CD14-positive monocyte (primary cell): ENCODE data around the gene CRACDL. TPM values are rescaled to one million over a fixed set of nuclear protein-coding genes. Genes with fewer than 3 reads are reported as not detected.

Experiments used
- DNase-seq, 3 donors: peaks; one replicate each; pipeline ENCODE4 v3.0.0-alpha.2; 2011 to 2022
- H2AFZ ChIP-seq: 2 replicates; pipeline ENCODE4 v1.6.0; 2012; ENCODE audit warnings: mild to moderate bottlenecking, low read depth, low read length, inconsistent platforms; ENCODE audit not compliant: insufficient read depth, poor library complexity, severe bottlenecking
- H3K27ac ChIP-seq, 2 donors: 1 replicate in 1 of 2; 2 replicates in 1 of 2; pipeline ENCODE4 v1.5.1; 2012 to 2013; ENCODE audit warnings: low read length in 2 of 2, control low read depth in 1 of 2, inconsistent platforms in 1 of 2, low read depth in 1 of 2, mild to moderate bottlenecking in 1 of 2
- H3K27me3 ChIP-seq, 2 donors: one replicate each; pipeline versions ENCODE4 v1.6.0 to v1.6.1; 2011 to 2013; ENCODE audit warnings: low read length in 2 of 2; ENCODE audit not compliant: control insufficient read depth in 2 of 2, insufficient read depth in 2 of 2
- H3K36me3 ChIP-seq, 2 donors: replicated peaks in 1 of 2; 1 replicate in 1 of 2; 2 replicates in 1 of 2; pipeline versions ENCODE4 v1.5.1 to v1.6.1; 2012 to 2013; ENCODE audit warnings: low read length in 2 of 2, control low read depth in 1 of 2, inconsistent platforms in 1 of 2, mild to moderate bottlenecking in 1 of 2; ENCODE audit not compliant: insufficient read depth in 2 of 2, control insufficient read depth in 1 of 2
- H3K4me1 ChIP-seq, 2 donors: 1 replicate in 1 of 2; 2 replicates in 1 of 2; pipeline versions ENCODE4 v1.5.1 to v1.6.1; 2012 to 2013; ENCODE audit warnings: low read length in 2 of 2, control low read depth in 1 of 2, inconsistent platforms in 1 of 2, mild to moderate bottlenecking in 1 of 2, moderate library complexity in 1 of 2; ENCODE audit not compliant: insufficient read depth in 2 of 2, control insufficient read depth in 1 of 2
- H3K4me2 ChIP-seq: replicated peaks from 2 replicates; pipeline ENCODE3; 2012; ENCODE audit warnings: low read length, moderate library complexity, mild to moderate bottlenecking; ENCODE audit not compliant: poor library complexity, severe bottlenecking; ENCODE audit errors: extremely low read depth
- H3K4me3 ChIP-seq, 3 experiments: fragments of 200-600 bp in 1 of 3; sonication (generic) in 1 of 3; replicated peaks in 1 of 3; 1 replicate in 2 of 3; 2 replicates in 1 of 3; pipeline ENCODE4 v1.5.1; 2011 to 2013; ENCODE audit warnings: low read length in 3 of 3, mild to moderate bottlenecking in 3 of 3, control low read depth in 2 of 3, low read depth in 2 of 3, inconsistent platforms in 1 of 3, moderate library complexity in 1 of 3
- H3K79me2 ChIP-seq: 2 replicates; pipeline ENCODE4 v1.6.0; 2012; ENCODE audit warnings: mild to moderate bottlenecking, control low read depth, inconsistent platforms, low read length, moderate library complexity; ENCODE audit not compliant: insufficient read depth
- H3K9ac ChIP-seq: 2 replicates; pipeline ENCODE4 v1.6.0; 2017; ENCODE audit warnings: low read length, mild to moderate bottlenecking; ENCODE audit not compliant: insufficient read depth, poor library complexity, severe bottlenecking
- H3K9me3 ChIP-seq, 2 donors: replicated peaks in 1 of 2; 1 replicate in 1 of 2; 2 replicates in 1 of 2; pipeline versions ENCODE4 v1.5.1 to v1.6.1; 2012 to 2013; ENCODE audit warnings: low read length in 2 of 2, control low read depth in 1 of 2; ENCODE audit not compliant: control insufficient read depth in 1 of 2, insufficient read depth in 1 of 2
- H4K20me1 ChIP-seq: 2 replicates; pipeline ENCODE4 v1.6.0; 2012; ENCODE audit warnings: mild to moderate bottlenecking, low read length, control low read depth, moderate library complexity; ENCODE audit not compliant: insufficient read depth
- H3K27ac Mint-ChIP-seq, 7 donors: one replicate each; pipeline ENCODE4 v1.8.0; 2020; ENCODE audit warnings: mild to moderate bottlenecking in 7 of 7, mixed read lengths in 7 of 7, moderate library complexity in 6 of 7, inconsistent platforms in 2 of 7
- H3K27me3 Mint-ChIP-seq, 3 donors: one replicate each; pipeline ENCODE4 v1.8.0; 2021 to 2022; ENCODE audit warnings: low read depth in 3 of 3, mild to moderate bottlenecking in 3 of 3, mixed read lengths in 3 of 3, moderate library complexity in 3 of 3, inconsistent platforms in 1 of 3
- H3K36me3 Mint-ChIP-seq, 2 donors: one replicate each; pipeline ENCODE4 v1.8.0; 2020; ENCODE audit warnings: mixed read lengths in 2 of 2, inconsistent platforms in 1 of 2, mild to moderate bottlenecking in 1 of 2
- H3K4me1 Mint-ChIP-seq: one replicate; pipeline ENCODE4 v1.8.0; 2020; ENCODE audit warnings: mild to moderate bottlenecking, mixed read lengths
- H3K4me3 Mint-ChIP-seq, 2 donors: one replicate each; pipeline ENCODE4 v1.8.0; 2020; ENCODE audit warnings: mild to moderate bottlenecking in 2 of 2, mixed read lengths in 2 of 2, moderate library complexity in 1 of 2
- H3K9me3 Mint-ChIP-seq, 7 donors: one replicate each; pipeline ENCODE4 v1.8.0; 2020 to 2022; ENCODE audit warnings: mixed read lengths in 7 of 7, mild to moderate bottlenecking in 6 of 7, moderate library complexity in 6 of 7, inconsistent platforms in 2 of 7
- CTCF ChIP-seq: fragments of 200-600 bp; IDR thresholded peaks from one replicate; pipeline ENCODE4 v1.8.0; 2022; ENCODE audit warnings: antibody characterized with exemption, mild to moderate bottlenecking
- WGBS: methylation state at CpG from one replicate; pipeline ENCODE4 v1.1.5; 2013; ENCODE audit warnings: missing lambda C conversion rate; ENCODE audit not compliant: insufficient coverage; 5-methylcytosine and 5-hydroxymethylcytosine counted together
- intact Hi-C, 2 donors: fragments of 100-400 bp; cut with micrococcal nuclease; formaldehyde crosslinking; loops; one replicate each; pipeline versions ENCODE4 v1.15.0 to v1.15.1; 2023
- polyA plus RNA-seq, 3 donors: library from polyadenylated mRNA; depleted of rRNA in 1 of 3; unstranded in 2 of 3; stranded (reverse) in 1 of 3; fragments of 300-500 nt in 2 of 3; fragments of >200 nt in 1 of 3; fragmentation: Illumina TruSeq in 2 of 3; gene quantifications; 1 replicate in 2 of 3; 2 replicates in 1 of 3; pipeline ENCODE4 v1.2.3, GENCODE V29; 2012 to 2021

CRACDL gene
- polyA plus RNA-seq, 3 donors, result 0.12 to 0.35 (median 0.28) TPM

GRCh38 chr2:98793275-98793674 lies 142.8 kb downstream of the CRACDL start:
- no peak overlapping the region for H3K4me3 ChIP-seq
- H3K9me3 ChIP-seq, result no peaks in the 10 kb centered on the region
- intact Hi-C loops, result no loop called here
- Mint-ChIP-seq H3K4me1 (peaks cover 26% of the 10 kb centered on the region), H3K4me3 (no peak overlapping the region), H3K36me3 (peaks cover 3 to 19% of the 10 kb centered on the region in 2 donors), H3K27me3 (peaks cover 0 to 1% (median 1%) of the 10 kb centered on the region in 3 donors), H3K27ac (no peak overlapping the region), H3K9me3 (no peaks in the 10 kb centered on the region)
- no peak for TF ChIP-seq CTCF
- H3K27ac ChIP-seq, result no peak overlapping the region
- no CpG with 5 or more reads among the region's 5 CpGs for WGBS
- no peak for DNase-seq
- no peaks in the 10 kb centered on the region for H3K27me3 ChIP-seq
- H3K9ac ChIP-seq, result no peak overlapping the region
- no peak overlapping the region for H3K4me2 ChIP-seq
- no peaks in the 10 kb centered on the region for H4K20me1 ChIP-seq
- peaks cover 12 to 24% of the 10 kb centered on the region in 2 donors for H3K4me1 ChIP-seq
- no peaks in the 10 kb centered on the region for H3K79me2 ChIP-seq
- H2AFZ ChIP-seq, result no peak overlapping the region
- H3K36me3 ChIP-seq, result no peaks in the 10 kb centered on the region

DNA sequence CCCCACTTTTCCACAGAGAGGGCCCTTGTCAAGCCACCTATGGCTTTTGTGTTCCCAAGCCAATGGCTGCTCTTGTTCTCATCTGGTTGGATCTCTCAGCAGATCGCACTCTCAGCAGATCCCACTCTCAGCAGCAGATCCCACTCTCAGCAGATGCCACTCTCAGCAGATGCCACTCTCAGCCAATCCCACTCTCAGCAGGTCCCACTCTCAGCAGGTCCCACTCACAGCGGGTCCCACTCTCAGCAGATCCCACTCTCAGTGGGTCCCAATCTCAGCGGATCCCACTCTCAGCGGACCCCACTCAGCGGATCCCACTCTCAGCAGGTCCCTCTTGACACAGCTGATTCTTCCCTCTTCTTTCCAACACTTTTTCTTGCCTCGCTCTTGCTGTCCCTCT lies 145.8 kb downstream of the CRACDL start:
- Mint-ChIP-seq H3K27me3 (peaks cover 0 to 3% (median 0%) of the 10 kb centered on the region in 3 donors), H3K9me3 (peaks cover 0 to under 1% (median 0%) of the 10 kb centered on the region in 7 donors), H3K4me1 (peaks cover 11% of the 10 kb centered on the region), H3K4me3 (no peak overlapping the region), H3K36me3 (peaks cover 3 to 10% of the 10 kb centered on the region in 2 donors), H3K27ac (no peak overlapping the region)
- Histone ChIP-seq H3K4me2 (no peak overlapping the region), H3K27me3 (no peaks in the 10 kb centered on the region), H2AFZ (no peak overlapping the region), H3K4me1 (peaks cover under 1 to 9% of the 10 kb centered on the region in 2 donors), H3K79me2 (no peaks in the 10 kb centered on the region), H3K9me3 (no peaks in the 10 kb centered on the region), H4K20me1 (no peaks in the 10 kb centered on the region), H3K9ac (no peak overlapping the region), H3K27ac (no peak overlapping the region), H3K4me3 (no peak overlapping the region), H3K36me3 (no peaks in the 10 kb centered on the region)
- TF ChIP-seq CTCF, result no peak
- 94% methylated on average over 6 of the region's 6 CpGs for WGBS
- intact Hi-C loops, result no loop called here
- DNase-seq, result no peak
